ENCODE measurements around the gene TYSND1. TPM values are rescaled to one million over a fixed set of nuclear protein-coding genes. Genes with fewer than 3 reads are reported as not detected.

The TYSND1 gene
- total and polyA plus RNA-seq, 2 of the 13 experiments (the other 11 are each of a cell fraction or from before 2014, with no cell fraction given), result 3.3 to 8.9 TPM

DNA sequence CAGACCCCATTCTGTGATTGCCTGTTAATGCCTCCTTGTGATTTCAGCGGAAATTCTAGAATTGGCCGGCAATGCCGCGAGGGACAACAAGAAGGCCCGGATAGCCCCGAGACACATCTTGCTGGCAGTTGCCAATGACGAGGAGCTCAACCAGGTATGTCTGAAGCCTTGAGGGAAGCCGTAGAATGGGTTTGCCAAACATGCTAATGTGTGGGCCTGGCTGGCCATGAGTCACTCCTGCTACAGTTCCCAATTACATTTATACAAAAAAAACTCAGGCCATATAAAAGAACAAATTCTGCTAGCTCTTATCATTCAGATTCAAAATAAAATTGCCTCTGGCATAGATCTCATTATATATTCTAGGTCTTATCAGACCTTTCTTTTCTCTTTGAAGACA, 56.5 kb downstream of the TYSND1 start:
- Histone ChIP-seq H3K4me2 (ENCODE audit: low read depth, low read length) (no peak overlapping the region), H3K4me1 (ENCODE audit: insufficient read depth, low read length) (peaks cover 97% of the 10 kb centered on the region), H4K20me1 (ENCODE audit: insufficient read depth, low read length) (no peaks in the 10 kb centered on the region), H3K79me2 (ENCODE audit: insufficient read depth, low read length) (no peaks in the 10 kb centered on the region), H3K4me3 (replicated peaks in 1 of 3; ENCODE audit: insufficient read depth in 1 of 3, low read depth in 2 of 3, low read length in 3 of 3) (no peak overlapping the region), H3K27ac (ENCODE audit: extremely low read length, insufficient read depth, low read length) (peak overlapping the region; percentile 79), H3K9ac (ENCODE audit: insufficient read depth, low read depth, low read length) (no peak overlapping the region), H2AFZ (ENCODE audit: low read length) (no peak overlapping the region), H3K9me3 (ENCODE audit: low read length) (no peaks in the 10 kb centered on the region), H3K27me3 (ENCODE audit: control insufficient read depth in 1 of 2, insufficient read depth in 2 of 2, low read length in 2 of 2) (no peaks in the 10 kb centered on the region), H3K36me3 (replicated peaks in 1 of 2; ENCODE audit: control insufficient read depth in 1 of 2, insufficient read depth in 2 of 2, low read length in 2 of 2) (peaks cover 1 to 24% of the 10 kb centered on the region in 2 experiments; a peak in 4 of 5 replicates)
- ATAC-seq, result no peak
- ChIA-PET CTCF (ENCODE audit: low intra/inter-chr PET ratio, low total read pairs) (no interaction called here), POLR2A (interaction anchor here (1.3 to 3.5 kb wide), 4 partner anchors 20 to 316 kb away, joined by 3 to 26 read pairs (median 14); partner anchors contain the start of genes SAR1A and TYSND1)
- DNase-seq (ENCODE audit: low spot score), result no peak
- in situ Hi-C loops (cut with HindIII; ENCODE audit: extremely low pct_ligation_motif_present, low pct_unique_long_range_greater_than_20kb) (no loop called here), intact Hi-C loops (cut with micrococcal nuclease; ENCODE audit: unreplicated experiment) (no loop called here)
- BruUV-seq (replicated peaks), result no TSS peak
- FAIRE-seq, result no peak
- TF ChIP-seq, protein P1, sequence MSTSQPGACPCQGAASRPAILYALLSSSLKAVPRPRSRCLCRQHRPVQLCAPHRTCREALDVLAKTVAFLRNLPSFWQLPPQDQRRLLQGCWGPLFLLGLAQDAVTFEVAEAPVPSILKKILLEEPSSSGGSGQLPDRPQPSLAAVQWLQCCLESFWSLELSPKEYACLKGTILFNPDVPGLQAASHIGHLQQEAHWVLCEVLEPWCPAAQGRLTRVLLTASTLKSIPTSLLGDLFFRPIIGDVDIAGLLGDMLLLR (CRISPR knock-in tag; IDR thresholded peaks at IDR 0.05), result no peak
- TF ChIP-seq, protein P2, sequence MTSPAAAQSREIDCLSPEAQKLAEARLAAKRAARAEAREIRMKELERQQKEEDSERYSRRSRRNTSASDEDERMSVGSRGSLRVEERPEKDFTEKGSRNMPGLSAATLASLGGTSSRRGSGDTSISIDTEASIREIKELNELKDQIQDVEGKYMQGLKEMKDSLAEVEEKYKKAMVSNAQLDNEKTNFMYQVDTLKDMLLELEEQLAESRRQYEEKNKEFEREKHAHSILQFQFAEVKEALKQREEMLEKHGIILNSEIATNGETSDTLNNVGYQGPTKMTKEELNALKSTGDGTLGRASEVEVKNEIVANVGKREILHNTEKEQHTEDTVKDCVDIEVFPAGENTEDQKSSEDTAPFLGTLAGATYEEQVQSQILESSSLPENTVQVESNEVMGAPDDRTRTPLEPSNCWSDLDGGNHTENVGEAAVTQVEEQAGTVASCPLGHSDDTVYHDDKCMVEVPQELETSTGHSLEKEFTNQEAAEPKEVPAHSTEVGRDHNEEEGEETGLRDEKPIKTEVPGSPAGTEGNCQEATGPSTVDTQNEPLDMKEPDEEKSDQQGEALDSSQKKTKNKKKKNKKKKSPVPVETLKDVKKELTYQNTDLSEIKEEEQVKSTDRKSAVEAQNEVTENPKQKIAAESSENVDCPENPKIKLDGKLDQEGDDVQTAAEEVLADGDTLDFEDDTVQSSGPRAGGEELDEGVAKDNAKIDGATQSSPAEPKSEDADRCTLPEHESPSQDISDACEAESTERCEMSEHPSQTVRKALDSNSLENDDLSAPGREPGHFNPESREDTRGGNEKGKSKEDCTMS (CRISPR knock-in tag; conservative IDR thresholded peaks at IDR 0.05), result no peak
- TF ChIP-seq, protein P3, sequence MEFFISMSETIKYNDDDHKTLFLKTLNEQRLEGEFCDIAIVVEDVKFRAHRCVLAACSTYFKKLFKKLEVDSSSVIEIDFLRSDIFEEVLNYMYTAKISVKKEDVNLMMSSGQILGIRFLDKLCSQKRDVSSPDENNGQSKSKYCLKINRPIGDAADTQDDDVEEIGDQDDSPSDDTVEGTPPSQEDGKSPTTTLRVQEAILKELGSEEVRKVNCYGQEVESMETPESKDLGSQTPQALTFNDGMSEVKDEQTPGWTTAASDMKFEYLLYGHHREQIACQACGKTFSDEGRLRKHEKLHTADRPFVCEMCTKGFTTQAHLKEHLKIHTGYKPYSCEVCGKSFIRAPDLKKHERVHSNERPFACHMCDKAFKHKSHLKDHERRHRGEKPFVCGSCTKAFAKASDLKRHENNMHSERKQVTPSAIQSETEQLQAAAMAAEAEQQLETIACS (CRISPR knock-in tag; IDR thresholded peaks at IDR 0.05), result no peak
- TF ChIP-seq, protein P4, sequence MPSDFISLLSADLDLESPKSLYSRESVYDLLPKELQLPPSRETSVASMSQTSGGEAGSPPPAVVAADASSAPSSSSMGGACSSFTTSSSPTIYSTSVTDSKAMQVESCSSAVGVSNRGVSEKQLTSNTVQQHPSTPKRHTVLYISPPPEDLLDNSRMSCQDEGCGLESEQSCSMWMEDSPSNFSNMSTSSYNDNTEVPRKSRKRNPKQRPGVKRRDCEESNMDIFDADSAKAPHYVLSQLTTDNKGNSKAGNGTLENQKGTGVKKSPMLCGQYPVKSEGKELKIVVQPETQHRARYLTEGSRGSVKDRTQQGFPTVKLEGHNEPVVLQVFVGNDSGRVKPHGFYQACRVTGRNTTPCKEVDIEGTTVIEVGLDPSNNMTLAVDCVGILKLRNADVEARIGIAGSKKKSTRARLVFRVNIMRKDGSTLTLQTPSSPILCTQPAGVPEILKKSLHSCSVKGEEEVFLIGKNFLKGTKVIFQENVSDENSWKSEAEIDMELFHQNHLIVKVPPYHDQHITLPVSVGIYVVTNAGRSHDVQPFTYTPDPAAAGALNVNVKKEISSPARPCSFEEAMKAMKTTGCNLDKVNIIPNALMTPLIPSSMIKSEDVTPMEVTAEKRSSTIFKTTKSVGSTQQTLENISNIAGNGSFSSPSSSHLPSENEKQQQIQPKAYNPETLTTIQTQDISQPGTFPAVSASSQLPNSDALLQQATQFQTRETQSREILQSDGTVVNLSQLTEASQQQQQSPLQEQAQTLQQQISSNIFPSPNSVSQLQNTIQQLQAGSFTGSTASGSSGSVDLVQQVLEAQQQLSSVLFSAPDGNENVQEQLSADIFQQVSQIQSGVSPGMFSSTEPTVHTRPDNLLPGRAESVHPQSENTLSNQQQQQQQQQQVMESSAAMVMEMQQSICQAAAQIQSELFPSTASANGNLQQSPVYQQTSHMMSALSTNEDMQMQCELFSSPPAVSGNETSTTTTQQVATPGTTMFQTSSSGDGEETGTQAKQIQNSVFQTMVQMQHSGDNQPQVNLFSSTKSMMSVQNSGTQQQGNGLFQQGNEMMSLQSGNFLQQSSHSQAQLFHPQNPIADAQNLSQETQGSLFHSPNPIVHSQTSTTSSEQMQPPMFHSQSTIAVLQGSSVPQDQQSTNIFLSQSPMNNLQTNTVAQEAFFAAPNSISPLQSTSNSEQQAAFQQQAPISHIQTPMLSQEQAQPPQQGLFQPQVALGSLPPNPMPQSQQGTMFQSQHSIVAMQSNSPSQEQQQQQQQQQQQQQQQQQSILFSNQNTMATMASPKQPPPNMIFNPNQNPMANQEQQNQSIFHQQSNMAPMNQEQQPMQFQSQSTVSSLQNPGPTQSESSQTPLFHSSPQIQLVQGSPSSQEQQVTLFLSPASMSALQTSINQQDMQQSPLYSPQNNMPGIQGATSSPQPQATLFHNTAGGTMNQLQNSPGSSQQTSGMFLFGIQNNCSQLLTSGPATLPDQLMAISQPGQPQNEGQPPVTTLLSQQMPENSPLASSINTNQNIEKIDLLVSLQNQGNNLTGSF (CRISPR knock-in tag; IDR thresholded peaks at IDR 0.05), result no peak
- no peak for TF ChIP-seq PLRG1 (conservative IDR thresholded peaks at IDR 0.05)
- TF ChIP-seq, protein P5, sequence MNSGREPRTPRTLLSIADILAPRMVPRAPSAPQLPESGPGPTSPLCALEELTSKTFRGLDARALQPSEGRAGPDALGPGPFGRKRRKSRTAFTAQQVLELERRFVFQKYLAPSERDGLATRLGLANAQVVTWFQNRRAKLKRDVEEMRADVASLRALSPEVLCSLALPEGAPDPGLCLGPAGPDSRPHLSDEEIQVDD (CRISPR knock-in tag; IDR thresholded peaks at IDR 0.05; ENCODE audit: borderline replicate concordance), result no peak
- 92% methylated on average over 8 of the region's 8 CpGs for WGBS (ENCODE audit: low lambda C conversion rate)

Measured in HepG2 (cell line).